KMS-11 (cell line): ENCODE data around the gene MYO16.

ENCODE experiments used
- H2AFZ ChIP-seq: fragments of 200-600 bp; sonication (generic); 2 replicates; pipeline ENCODE4 v1.6.1; 2016; ENCODE audit warnings: antibody characterized with exemption, mixed run types, low read depth
- H3K27ac ChIP-seq: fragments of 200-600 bp; sonication (generic); 2 replicates; pipeline ENCODE4 v1.6.1; 2016; ENCODE audit warnings: mild to moderate bottlenecking, mixed run types
- H3K27me3 ChIP-seq: fragments of 200-600 bp; sonication (generic); 2 replicates; pipeline ENCODE4 v1.6.1; 2017; ENCODE audit warnings: mild to moderate bottlenecking, low read depth, mixed run types, moderate library complexity; ENCODE audit not compliant: insufficient read depth
- H3K36me3 ChIP-seq: fragments of 200-600 bp; sonication (generic); 2 replicates; pipeline ENCODE4 v1.6.1; 2017; ENCODE audit warnings: mild to moderate bottlenecking, mixed run types; ENCODE audit not compliant: insufficient read depth
- H3K4me1 ChIP-seq: fragments of 200-600 bp; sonication (generic); 2 replicates; pipeline ENCODE4 v1.6.1; 2016; ENCODE audit warnings: mild to moderate bottlenecking, low read depth, mixed run types; ENCODE audit not compliant: poor library complexity, severe bottlenecking
- H3K4me2 ChIP-seq: fragments of 200-600 bp; sonication (generic); 2 replicates; pipeline ENCODE4 v1.7.0; 2016; ENCODE audit warnings: mild to moderate bottlenecking, mixed run types
- H3K4me3 ChIP-seq: fragments of 200-600 bp; sonication (generic); IDR thresholded peaks from 2 replicates; pipeline ENCODE4 v1.6.1; 2017; ENCODE audit warnings: low read depth, low read length, mixed read lengths; ENCODE audit not compliant: insufficient read depth
- H3K79me2 ChIP-seq: fragments of 200-600 bp; sonication (generic); 2 replicates; pipeline ENCODE4 v1.6.1; 2016; ENCODE audit warnings: low read depth, mixed run types; ENCODE audit not compliant: insufficient read depth
- H3K9ac ChIP-seq: fragments of 200-600 bp; sonication (generic); 2 replicates; pipeline ENCODE4 v1.6.1; 2016; ENCODE audit warnings: mild to moderate bottlenecking, mixed run types
- H4K20me1 ChIP-seq: fragments of 200-600 bp; sonication (generic); 2 replicates; pipeline ENCODE4 v1.6.1; 2016; ENCODE audit warnings: mild to moderate bottlenecking, mixed run types; ENCODE audit not compliant: insufficient read depth
- CTCF ChIP-seq: fragments of 200-600 bp; sonication (generic); conservative IDR thresholded peaks from 2 replicates; pipeline ENCODE4 v1.6.1; 2017; ENCODE audit warnings: low read depth, mild to moderate bottlenecking, antibody characterized with exemption, low read length, moderate library complexity, mixed read lengths

Gene MYO16

DNA sequence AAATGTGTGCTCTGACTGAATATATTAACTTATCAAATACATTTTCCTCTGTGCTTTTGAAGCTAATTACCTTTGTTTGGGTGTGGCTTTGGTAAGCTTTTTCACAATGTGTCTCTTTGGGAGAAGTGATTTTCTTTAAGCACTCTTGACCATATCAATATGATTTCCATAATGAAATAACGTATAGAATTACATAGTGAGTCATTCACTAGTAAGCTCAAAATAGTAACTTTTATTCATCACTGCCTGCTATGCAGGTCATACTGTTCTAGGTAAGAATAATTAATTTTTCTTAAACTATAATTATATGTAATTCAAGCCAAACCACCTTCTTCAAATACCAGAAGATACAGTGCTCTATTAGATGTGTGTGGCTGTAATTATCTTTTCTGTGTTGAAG, 480.7 kb downstream of the MYO16 start:
- Histone ChIP-seq H4K20me1 (no peaks in the 10 kb centered on the region), H3K4me3 (no peak overlapping the region), H3K4me2 (no peak overlapping the region), H3K79me2 (no peaks in the 10 kb centered on the region), H2AFZ (no peak overlapping the region), H3K4me1 (no peaks in the 10 kb centered on the region), H3K36me3 (no peaks in the 10 kb centered on the region), H3K27me3 (no peaks in the 10 kb centered on the region), H3K9ac (no peak overlapping the region), H3K27ac (no peak overlapping the region)
- no peak for TF ChIP-seq CTCF

DNA sequence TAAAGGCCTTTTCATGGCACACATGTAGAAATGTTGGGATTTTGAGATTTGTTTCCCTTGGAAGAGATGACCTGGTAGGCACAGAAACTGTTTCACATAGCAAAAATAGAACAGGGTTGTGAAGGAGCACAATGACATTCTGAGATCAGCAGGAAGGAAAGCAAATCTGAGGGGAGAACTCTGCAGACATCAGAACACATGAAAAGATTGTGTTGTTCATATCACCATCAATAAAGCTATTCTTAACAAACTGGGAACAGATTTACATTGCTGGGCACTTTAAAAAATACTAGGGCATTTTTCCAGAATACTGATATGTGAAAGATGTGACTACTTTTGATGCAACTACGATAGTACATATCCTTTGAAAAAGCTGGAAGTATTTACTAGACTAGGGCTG, 481.7 kb downstream of the MYO16 start:
- Histone ChIP-seq H3K27ac (no peak overlapping the region), H4K20me1 (no peaks in the 10 kb centered on the region), H3K27me3 (no peaks in the 10 kb centered on the region), H2AFZ (no peak overlapping the region), H3K36me3 (no peaks in the 10 kb centered on the region), H3K4me2 (no peak overlapping the region), H3K4me1 (no peaks in the 10 kb centered on the region), H3K9ac (no peak overlapping the region), H3K4me3 (no peak overlapping the region), H3K79me2 (no peaks in the 10 kb centered on the region)
- no peak for TF ChIP-seq CTCF

GRCh38 chr13:109113427-109113826, 484.0 kb downstream of the MYO16 start:
- no peak overlapping the region for H3K4me2 ChIP-seq
- TF ChIP-seq CTCF, result no peak

GRCh38 chr13:109114162-109114561, 484.8 kb downstream of the MYO16 start:
- H3K4me3 ChIP-seq, result no peak overlapping the region
- H3K27ac ChIP-seq, result no peak overlapping the region
- H3K36me3 ChIP-seq, result no peaks in the 10 kb centered on the region
- H2AFZ ChIP-seq, result no peak overlapping the region
- H3K9ac ChIP-seq, result no peak overlapping the region
- TF ChIP-seq CTCF, result no peak
- no peaks in the 10 kb centered on the region for H3K79me2 ChIP-seq
- H4K20me1 ChIP-seq, result no peaks in the 10 kb centered on the region
- no peaks in the 10 kb centered on the region for H3K27me3 ChIP-seq
- H3K4me2 ChIP-seq, result no peak overlapping the region
- H3K4me1 ChIP-seq, result no peaks in the 10 kb centered on the region

More at GRCh38 chr13:109113427-109113826, 484.0 kb downstream of the MYO16 start:
- H3K4me3 ChIP-seq, result no peak overlapping the region
- H3K79me2 ChIP-seq, result no peaks in the 10 kb centered on the region
- no peak overlapping the region for H3K27ac ChIP-seq
- H2AFZ ChIP-seq, result no peak overlapping the region
- H4K20me1 ChIP-seq, result no peaks in the 10 kb centered on the region
- H3K27me3 ChIP-seq, result no peaks in the 10 kb centered on the region
- H3K9ac ChIP-seq, result no peak overlapping the region
- no peaks in the 10 kb centered on the region for H3K4me1 ChIP-seq
- H3K36me3 ChIP-seq, result no peaks in the 10 kb centered on the region
